ENCODE results near the gene EME1. TPM values are rescaled to one million over a fixed set of nuclear protein-coding genes. Genes with fewer than 3 reads are reported as not detected.
"Not testable (repeated sequence)": the region's sequence is repeated elsewhere in the genome, so short reads cannot be mapped to it uniquely, and the experiment has no call there.

The EME1 gene
- total RNA-seq, 1 donor from 2014 or later, result 0.13 TPM

DNA sequence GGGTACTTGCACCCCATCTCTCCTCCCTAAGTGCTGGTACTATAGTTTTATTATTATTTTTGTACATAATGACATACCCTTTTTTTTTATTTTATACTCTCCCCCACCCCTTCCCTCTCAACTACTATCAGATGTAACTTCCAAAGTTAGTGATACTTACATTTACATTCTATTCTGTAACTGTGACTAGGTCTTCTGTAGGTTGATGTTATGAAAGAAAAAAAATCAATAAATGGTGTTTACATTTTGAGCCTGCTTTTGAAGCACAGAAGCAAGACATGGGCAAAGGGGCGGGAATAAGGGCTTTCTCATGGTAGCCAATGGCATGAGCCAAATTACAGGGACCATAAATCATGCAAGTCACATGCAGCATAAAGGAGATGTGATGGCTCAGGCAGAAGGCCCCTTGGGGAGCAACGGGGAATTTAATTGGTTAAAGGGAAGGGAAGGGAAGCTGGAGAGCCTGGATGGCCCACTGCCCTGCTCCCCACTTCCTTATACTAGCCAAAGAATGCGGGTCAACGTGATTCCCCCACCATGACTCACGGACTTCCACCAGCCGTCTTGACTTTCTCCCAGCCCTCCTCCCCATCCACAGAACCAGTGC lies 50.6 kb downstream of the EME1 start:
- no peak for DNase-seq (ENCODE audit: low spot score)
- no peak for ATAC-seq

DNA sequence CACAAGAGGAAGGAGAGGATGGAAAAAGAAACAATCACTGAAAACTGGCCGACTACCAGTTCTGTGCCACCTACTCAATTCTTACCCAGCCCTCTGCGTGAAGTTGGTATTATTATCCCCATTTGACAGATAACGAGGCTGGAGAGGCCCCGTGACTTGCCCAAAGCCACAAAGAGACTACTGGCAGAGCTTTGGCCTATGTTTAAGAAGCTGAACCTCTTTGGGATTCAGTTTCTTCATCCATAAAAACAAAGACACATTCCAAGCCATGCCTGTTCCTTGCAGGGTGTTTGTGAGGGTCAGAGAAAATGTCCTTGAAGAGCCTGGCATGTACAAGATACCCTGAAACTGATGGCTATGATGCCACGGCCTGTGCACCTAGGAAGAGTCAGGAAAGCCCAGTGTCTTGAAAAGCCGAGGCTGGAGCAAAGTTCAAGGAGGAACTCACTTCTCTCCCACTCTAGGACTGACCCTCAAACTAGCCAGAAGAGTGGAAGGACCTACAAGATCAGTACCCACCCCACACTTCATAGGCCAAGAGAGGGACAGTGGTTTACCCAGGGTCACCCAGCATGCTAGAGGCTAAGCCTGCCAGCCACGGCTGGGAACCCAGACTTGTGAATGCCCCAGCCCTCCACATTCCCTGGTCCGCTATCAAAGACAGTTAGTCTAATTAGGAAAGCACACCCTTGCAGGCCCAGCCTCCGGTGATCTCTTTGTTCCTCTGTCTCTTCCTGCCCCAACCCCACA lies 51.4 kb downstream of the EME1 start:
- ATAC-seq (no peak), DNase-seq (ENCODE audit: low spot score) (no peak)

DNA sequence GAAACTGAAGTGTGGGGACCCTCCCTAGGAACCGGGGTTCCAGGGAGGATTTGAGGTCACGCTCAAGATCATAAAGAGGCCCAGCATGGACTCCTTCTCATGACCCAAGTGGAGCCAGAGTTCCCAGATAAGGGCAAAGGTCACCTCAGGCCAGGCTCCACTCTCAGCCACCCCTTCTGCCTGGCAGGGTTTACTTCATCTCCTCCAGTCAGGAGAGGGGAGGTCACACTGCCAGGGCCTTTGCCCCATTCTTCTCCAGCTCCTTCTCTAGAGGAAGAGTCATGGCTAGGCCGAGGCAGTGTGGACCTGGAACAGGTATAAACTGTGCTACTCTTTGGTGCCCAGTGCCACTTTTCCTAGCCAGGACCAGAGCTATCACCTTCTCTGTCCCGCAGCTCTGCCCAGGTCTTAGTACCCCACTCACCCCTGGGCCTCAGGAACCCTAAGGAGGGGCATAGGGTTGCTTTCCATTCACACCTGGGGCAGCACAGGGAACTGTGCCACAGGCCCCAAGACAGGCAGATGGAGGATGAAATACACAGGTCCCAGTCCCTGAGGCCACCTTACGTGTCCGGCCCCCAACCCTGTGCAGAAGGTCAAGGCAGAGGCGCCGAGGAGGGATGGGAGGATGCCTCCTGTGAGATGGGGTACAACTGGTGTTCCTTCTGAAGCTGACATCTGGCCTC lies 52.1 kb downstream of the EME1 start:
- DNase-seq (ENCODE audit: low spot score) (no peak), ATAC-seq (no peak)

DNA sequence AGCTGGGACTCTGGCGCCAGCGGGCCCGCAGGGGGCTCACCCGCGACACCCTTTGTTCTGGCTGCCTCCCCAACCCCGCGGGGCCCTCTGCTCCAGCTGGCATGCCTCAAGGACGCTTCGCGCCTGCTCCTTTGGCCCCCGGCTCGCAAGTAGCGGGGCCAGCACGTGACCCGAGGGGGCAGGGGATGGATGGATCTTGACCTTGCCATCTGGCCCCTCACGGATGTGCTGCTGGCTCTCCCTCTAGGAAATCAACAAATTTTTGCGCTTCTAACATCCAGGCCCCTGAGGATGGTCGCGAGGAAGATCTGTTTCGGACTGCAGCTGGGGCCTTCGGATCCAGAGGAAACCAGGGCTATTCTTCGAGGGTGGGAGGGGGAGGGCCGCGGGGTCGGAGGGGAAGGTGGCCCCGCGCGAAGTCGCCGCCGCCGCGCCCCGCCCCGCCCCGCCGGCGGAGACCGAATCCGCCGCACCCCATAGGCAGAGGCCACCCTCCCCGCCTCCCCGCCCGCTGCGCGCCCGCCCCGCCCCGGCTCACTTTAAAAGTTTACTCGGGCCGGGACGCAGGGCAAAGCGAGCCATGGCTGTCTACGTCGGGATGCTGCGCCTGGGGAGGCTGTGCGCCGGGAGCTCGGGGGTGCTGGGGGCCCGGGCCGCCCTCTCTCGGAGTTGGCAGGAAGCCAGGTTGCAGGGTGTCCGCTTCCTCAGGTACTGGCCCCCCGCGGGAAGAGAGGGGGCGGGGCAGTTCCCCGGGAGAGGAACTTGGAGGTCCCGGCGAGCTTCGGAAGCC lies 52.8 kb downstream of the EME1 start, which contains the start of gene ACSF2:
Gene ACSF2 (plus strand): TSS at position 537 of the 790 bp plus-strand sequence. CDS start 44 bp downstream, at position 581.
- DNase-seq (ENCODE audit: low spot score), result peak; percentile 84
- ATAC-seq, result peak; percentile 86

DNA sequence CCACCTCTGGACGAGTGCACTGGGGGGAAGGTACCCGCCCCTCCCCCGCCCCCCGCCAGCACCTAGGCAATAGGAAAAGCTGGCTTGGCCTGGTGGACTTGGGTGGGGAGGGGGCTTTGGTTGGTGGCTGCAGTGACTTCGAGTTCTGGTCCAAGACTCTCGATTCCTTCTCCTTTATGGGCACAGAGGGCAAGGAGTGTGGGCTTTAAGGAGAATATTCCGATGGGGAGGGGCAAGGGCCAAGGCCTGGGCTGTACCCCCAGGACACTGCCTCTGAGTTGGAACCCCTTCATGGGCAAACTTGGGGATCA lies 53.4 kb downstream of the EME1 start:
- ATAC-seq (no peak), DNase-seq (ENCODE audit: low spot score) (no peak)

DNA sequence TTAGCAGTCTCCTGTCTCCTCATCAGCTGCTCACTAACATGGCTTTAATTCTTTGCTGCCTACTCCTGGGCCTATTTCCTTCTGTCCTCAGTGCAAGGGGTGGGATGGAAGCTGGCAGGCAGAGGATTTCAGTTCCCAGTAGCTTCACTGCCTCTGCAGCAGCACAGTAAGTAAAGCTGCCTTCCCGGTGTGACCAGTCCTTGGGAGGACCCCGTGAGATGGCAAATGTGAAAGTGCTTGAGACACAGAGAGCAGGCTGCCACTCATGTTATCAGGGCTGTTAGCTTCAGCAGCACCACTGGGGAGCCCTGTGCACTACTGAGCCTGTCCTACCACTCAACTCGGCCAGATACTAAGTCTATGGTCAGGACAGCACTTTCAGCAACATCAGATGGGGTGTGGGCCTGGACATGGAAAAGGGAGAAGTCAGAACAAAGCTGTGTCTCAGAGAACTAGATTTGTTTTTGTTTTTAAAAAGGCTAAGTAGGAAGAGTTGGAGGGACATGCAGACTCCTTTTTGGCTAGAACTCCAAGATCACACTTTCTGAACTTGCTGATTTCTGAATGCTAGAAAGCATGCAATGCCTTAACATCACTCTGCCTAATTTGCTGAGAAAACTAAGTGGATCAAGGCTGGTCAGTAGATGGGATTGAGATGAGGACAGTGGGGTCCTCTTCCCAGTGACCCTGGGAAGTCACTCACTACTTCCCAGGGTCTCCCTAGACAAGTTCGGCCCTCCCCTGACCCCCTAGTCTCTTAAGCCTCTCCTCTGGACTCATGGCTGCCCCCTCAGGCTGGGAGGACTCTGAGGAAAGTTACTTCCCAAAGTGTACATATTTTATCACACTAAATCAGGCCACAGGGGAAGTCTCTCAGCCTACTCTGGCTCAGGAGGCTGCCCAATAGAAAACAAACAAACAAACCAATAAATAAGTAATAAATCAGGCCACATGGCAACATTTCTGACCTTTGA lies 54.1 kb downstream of the EME1 start:
- DNase-seq (ENCODE audit: low spot score), result no peak
- ATAC-seq, result peak; percentile 55

DNA sequence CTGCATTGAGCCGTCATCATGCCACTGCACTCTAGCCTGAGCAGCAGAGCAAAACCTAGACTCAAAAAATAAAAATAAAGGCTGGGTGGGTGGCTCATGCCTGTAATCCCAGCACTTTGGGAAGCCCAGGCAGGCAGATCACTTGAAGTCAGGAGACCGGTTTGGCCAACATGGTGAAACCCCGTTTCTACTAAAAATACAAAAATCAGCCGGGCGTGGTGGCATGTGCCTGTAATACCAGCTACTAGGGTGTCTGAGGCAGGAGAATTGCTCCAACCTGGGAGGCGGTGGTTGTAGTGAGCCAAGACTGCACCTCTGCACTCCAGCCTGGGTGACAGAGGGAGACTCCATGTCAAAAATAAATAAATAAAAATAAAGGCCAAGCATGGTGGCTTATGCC lies 55.1 kb downstream of the EME1 start:
- ATAC-seq; DNase-seq (ENCODE audit: low spot score): not testable (repeated sequence)

DNA sequence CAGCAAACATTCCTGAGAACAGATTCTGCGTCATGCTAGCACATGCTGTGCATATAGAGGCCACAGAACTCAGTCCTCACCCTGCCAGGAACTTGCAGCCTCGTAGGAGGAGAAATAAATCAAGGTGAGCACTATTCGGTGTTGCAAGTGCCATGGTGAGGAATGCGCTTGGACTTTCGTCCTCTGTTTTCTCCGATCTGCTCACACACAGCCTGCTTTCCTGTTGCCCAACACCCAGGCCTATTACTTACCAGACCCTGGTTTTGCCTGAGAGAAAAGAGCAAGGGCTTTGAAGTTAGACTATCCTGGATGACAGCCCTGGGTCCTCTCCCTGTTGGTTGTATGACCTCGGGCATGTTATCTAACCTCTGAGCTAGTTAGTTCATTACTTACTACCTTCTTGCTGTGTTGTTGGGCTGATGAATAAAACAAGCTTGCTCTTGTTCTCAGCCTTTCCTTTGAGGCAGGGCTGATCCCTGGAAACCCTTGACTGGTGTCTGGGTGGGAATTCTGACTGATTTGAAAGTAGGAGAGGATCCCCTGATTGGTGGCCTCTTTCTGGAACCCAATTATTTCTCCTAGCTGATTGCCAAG lies 55.9 kb downstream of the EME1 start:
- ATAC-seq (peak; percentile 53), DNase-seq (ENCODE audit: low spot score) (peak; percentile 85)

DNA sequence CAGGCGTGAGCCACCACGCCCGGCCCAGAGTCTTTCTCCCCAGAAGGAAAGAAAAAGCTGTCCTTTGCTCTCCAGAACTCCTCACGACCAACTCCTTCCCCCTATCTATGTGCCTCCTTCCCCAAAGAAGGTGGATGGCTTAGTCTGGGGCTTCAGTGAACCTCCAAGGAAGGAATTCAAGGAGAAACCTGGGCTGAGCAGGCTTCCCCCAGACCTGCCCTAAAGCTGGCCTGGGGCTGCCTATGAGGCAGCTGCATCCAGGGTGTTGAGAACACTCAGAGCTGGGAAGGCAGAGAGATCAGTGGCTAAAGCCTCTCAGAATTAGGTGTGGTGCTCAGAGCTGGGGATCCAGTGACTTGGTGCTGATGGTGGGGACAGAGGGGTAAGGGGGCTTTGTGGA lies 56.8 kb downstream of the EME1 start:
- ATAC-seq (no peak), DNase-seq (ENCODE audit: low spot score) (no peak)

Other genes with a start within 250 kb of the EME1 start
- gene SAMD14, start 243.1 kb upstream of the EME1 start, total RNA-seq, result 1.9 TPM
- gene PPP1R9B, start 222.6 kb upstream of the EME1 start, total RNA-seq, result 18.1 TPM
- 1.0 TPM for gene SGCA, start 207.2 kb upstream of the EME1 start, total RNA-seq
- 19.3 TPM for gene COL1A1, start 171.6 kb upstream of the EME1 start, total RNA-seq
- gene TMEM92, start 98.8 kb upstream of the EME1 start, total RNA-seq, result 3.0 TPM
- 10.4 TPM for gene XYLT2, start 27.1 kb upstream of the EME1 start, total RNA-seq
- gene MRPL27, start within 50 bp of the EME1 start, total RNA-seq, result 38.9 TPM
- gene LRRC59, start 24.3 kb downstream of the EME1 start, total RNA-seq, result 47.3 TPM
- 56.1 TPM for gene ACSF2, start 53.0 kb downstream of the EME1 start, total RNA-seq
- gene CHAD, start 95.7 kb downstream of the EME1 start, total RNA-seq, result 12.4 TPM
- 27.4 TPM for gene RSAD1, start 105.6 kb downstream of the EME1 start, total RNA-seq
- not detected for gene MYCBPAP, start 135.2 kb downstream of the EME1 start, total RNA-seq
- gene EPN3, start 159.5 kb downstream of the EME1 start, total RNA-seq, result 0.35 TPM
- 40.6 TPM for gene SPATA20, start 173.9 kb downstream of the EME1 start, total RNA-seq
- gene CACNA1G, start 187.5 kb downstream of the EME1 start, total RNA-seq, result 0.10 TPM